ENCODE data around the gene HIRA.
A peak's percentile ranks its signal among the peaks of the same experiment; 100 is the strongest.
"Not testable (repeated sequence)": the region's sequence is repeated elsewhere in the genome, so short reads cannot be mapped to it uniquely, and the experiment has no call there.

Gene HIRA

GRCh38 chr22:19325296-19325948, 106.1 kb downstream of the HIRA start:
- Histone ChIP-seq H3K27ac (ENCODE audit: low read depth, low read length) (peak overlapping the region; percentile 53; the same call in 1 of the 2 replicates), H2AFZ (ENCODE audit: low read length, unreplicated experiment) (no peak overlapping the region), H3K4me1 (ENCODE audit: control insufficient read depth, insufficient read depth, low read length, unreplicated experiment) (peaks cover 7% of the 10 kb centered on the region), H3K36me3 (ENCODE audit: insufficient read depth, low read length) (peaks cover 6% of the 10 kb centered on the region; the same call in 1 of the 2 replicates), H3K79me2 (ENCODE audit: control insufficient read depth, insufficient read depth, low read length, unreplicated experiment) (no peaks in the 10 kb centered on the region), H3K4me3 (ENCODE audit: low read depth, low read length) (no peak overlapping the region), H3K27me3 (ENCODE audit: insufficient read depth, low read length) (no peaks in the 10 kb centered on the region)

GRCh38 chr22:19323420-19323819, 108.1 kb downstream of the HIRA start:
- not testable (repeated sequence) for H3K4me1 ChIP-seq (ENCODE audit: control insufficient read depth, insufficient read depth, low read length, unreplicated experiment); H3K4me3 ChIP-seq (ENCODE audit: low read depth, low read length); H2AFZ ChIP-seq (ENCODE audit: low read length, unreplicated experiment); H3K79me2 ChIP-seq (ENCODE audit: control insufficient read depth, insufficient read depth, low read length, unreplicated experiment); H3K36me3 ChIP-seq (ENCODE audit: insufficient read depth, low read length); H3K27ac ChIP-seq (ENCODE audit: low read depth, low read length); H3K27me3 ChIP-seq (ENCODE audit: insufficient read depth, low read length)

- H3K4me1 ChIP-seq (ENCODE audit: control insufficient read depth, insufficient read depth, low read length, unreplicated experiment), result peaks cover 7% of the 10 kb centered on the region
- no peaks in the 10 kb centered on the region for H3K27me3 ChIP-seq (ENCODE audit: insufficient read depth, low read length)
- H3K36me3 ChIP-seq (ENCODE audit: insufficient read depth, low read length), result no peaks in the 10 kb centered on the region
- H3K4me3 ChIP-seq (ENCODE audit: low read depth, low read length), result no peak overlapping the region
- H3K79me2 ChIP-seq (ENCODE audit: control insufficient read depth, insufficient read depth, low read length, unreplicated experiment), result no peaks in the 10 kb centered on the region
- H3K27ac ChIP-seq (ENCODE audit: low read depth, low read length), result no peak overlapping the region
- H2AFZ ChIP-seq (ENCODE audit: low read length, unreplicated experiment), result no peak overlapping the region
Observed at GRCh38 chr22:19321757-19322156, 109.8 kb downstream of the HIRA start.

- not testable (repeated sequence) for H3K36me3 ChIP-seq (ENCODE audit: insufficient read depth, low read length); H3K27me3 ChIP-seq (ENCODE audit: insufficient read depth, low read length); H2AFZ ChIP-seq (ENCODE audit: low read length, unreplicated experiment); H3K79me2 ChIP-seq (ENCODE audit: control insufficient read depth, insufficient read depth, low read length, unreplicated experiment); H3K4me1 ChIP-seq (ENCODE audit: control insufficient read depth, insufficient read depth, low read length, unreplicated experiment); H3K27ac ChIP-seq (ENCODE audit: low read depth, low read length); H3K4me3 ChIP-seq (ENCODE audit: low read depth, low read length)
Observed at GRCh38 chr22:19320136-19320535, 111.4 kb downstream of the HIRA start.

GRCh38 chr22:19319281-19319680, 112.3 kb downstream of the HIRA start:
- Histone ChIP-seq H3K36me3 (ENCODE audit: insufficient read depth, low read length) (no peaks in the 10 kb centered on the region), H3K4me3 (ENCODE audit: low read depth, low read length) (no peak overlapping the region), H3K27ac (ENCODE audit: low read depth, low read length) (no peak overlapping the region), H2AFZ (ENCODE audit: low read length, unreplicated experiment) (no peak overlapping the region), H3K4me1 (ENCODE audit: control insufficient read depth, insufficient read depth, low read length, unreplicated experiment) (no peaks in the 10 kb centered on the region), H3K79me2 (ENCODE audit: control insufficient read depth, insufficient read depth, low read length, unreplicated experiment) (no peaks in the 10 kb centered on the region), H3K27me3 (ENCODE audit: insufficient read depth, low read length) (no peaks in the 10 kb centered on the region)

- Histone ChIP-seq H3K4me3 (ENCODE audit: low read depth, low read length) (no peak overlapping the region), H3K27ac (ENCODE audit: low read depth, low read length) (no peak overlapping the region), H3K79me2 (ENCODE audit: control insufficient read depth, insufficient read depth, low read length, unreplicated experiment) (no peaks in the 10 kb centered on the region), H2AFZ (ENCODE audit: low read length, unreplicated experiment) (no peak overlapping the region), H3K4me1 (ENCODE audit: control insufficient read depth, insufficient read depth, low read length, unreplicated experiment) (no peaks in the 10 kb centered on the region), H3K36me3 (ENCODE audit: insufficient read depth, low read length) (no peaks in the 10 kb centered on the region), H3K27me3 (ENCODE audit: insufficient read depth, low read length) (no peaks in the 10 kb centered on the region)
Observed at GRCh38 chr22:19317865-19318264, 113.7 kb downstream of the HIRA start.

GRCh38 chr22:19307872-19308271, 123.7 kb downstream of the HIRA start:
- Histone ChIP-seq H3K79me2 (ENCODE audit: control insufficient read depth, insufficient read depth, low read length, unreplicated experiment) (no peaks in the 10 kb centered on the region), H3K27me3 (ENCODE audit: insufficient read depth, low read length) (no peaks in the 10 kb centered on the region), H3K36me3 (ENCODE audit: insufficient read depth, low read length) (no peaks in the 10 kb centered on the region), H3K4me3 (ENCODE audit: low read depth, low read length) (no peak overlapping the region), H3K27ac (ENCODE audit: low read depth, low read length) (no peak overlapping the region), H3K4me1 (ENCODE audit: control insufficient read depth, insufficient read depth, low read length, unreplicated experiment) (no peaks in the 10 kb centered on the region), H2AFZ (ENCODE audit: low read length, unreplicated experiment) (no peak overlapping the region)

GRCh38 chr22:19306535-19306934, 125.0 kb downstream of the HIRA start:
- H3K4me3 ChIP-seq (ENCODE audit: low read depth, low read length); H3K27me3 ChIP-seq (ENCODE audit: insufficient read depth, low read length); H3K27ac ChIP-seq (ENCODE audit: low read depth, low read length); H3K79me2 ChIP-seq (ENCODE audit: control insufficient read depth, insufficient read depth, low read length, unreplicated experiment); H2AFZ ChIP-seq (ENCODE audit: low read length, unreplicated experiment); H3K4me1 ChIP-seq (ENCODE audit: control insufficient read depth, insufficient read depth, low read length, unreplicated experiment); H3K36me3 ChIP-seq (ENCODE audit: insufficient read depth, low read length): not testable (repeated sequence)

- Histone ChIP-seq H3K27me3 (ENCODE audit: insufficient read depth, low read length) (no peaks in the 10 kb centered on the region), H3K4me3 (ENCODE audit: low read depth, low read length) (no peak overlapping the region), H3K36me3 (ENCODE audit: insufficient read depth, low read length) (no peaks in the 10 kb centered on the region), H3K27ac (ENCODE audit: low read depth, low read length) (no peak overlapping the region), H3K79me2 (ENCODE audit: control insufficient read depth, insufficient read depth, low read length, unreplicated experiment) (no peaks in the 10 kb centered on the region), H2AFZ (ENCODE audit: low read length, unreplicated experiment) (no peak overlapping the region), H3K4me1 (ENCODE audit: control insufficient read depth, insufficient read depth, low read length, unreplicated experiment) (no peaks in the 10 kb centered on the region)
Observed at GRCh38 chr22:19304547-19304946, 127.0 kb downstream of the HIRA start.

GRCh38 chr22:19303785-19304184, 127.7 kb downstream of the HIRA start:
- H3K36me3 ChIP-seq (ENCODE audit: insufficient read depth, low read length), result no peaks in the 10 kb centered on the region
- H3K27me3 ChIP-seq (ENCODE audit: insufficient read depth, low read length), result no peaks in the 10 kb centered on the region
- H3K4me1 ChIP-seq (ENCODE audit: control insufficient read depth, insufficient read depth, low read length, unreplicated experiment), result no peaks in the 10 kb centered on the region
- no peak overlapping the region for H2AFZ ChIP-seq (ENCODE audit: low read length, unreplicated experiment)
- no peak overlapping the region for H3K27ac ChIP-seq (ENCODE audit: low read depth, low read length)
- no peak overlapping the region for H3K4me3 ChIP-seq (ENCODE audit: low read depth, low read length)
- no peaks in the 10 kb centered on the region for H3K79me2 ChIP-seq (ENCODE audit: control insufficient read depth, insufficient read depth, low read length, unreplicated experiment)

- no peaks in the 10 kb centered on the region for H3K27me3 ChIP-seq (ENCODE audit: insufficient read depth, low read length)
- H3K4me1 ChIP-seq (ENCODE audit: control insufficient read depth, insufficient read depth, low read length, unreplicated experiment), result no peaks in the 10 kb centered on the region
- no peak overlapping the region for H3K27ac ChIP-seq (ENCODE audit: low read depth, low read length)
- H2AFZ ChIP-seq (ENCODE audit: low read length, unreplicated experiment), result no peak overlapping the region
- H3K36me3 ChIP-seq (ENCODE audit: insufficient read depth, low read length), result no peaks in the 10 kb centered on the region
- no peaks in the 10 kb centered on the region for H3K79me2 ChIP-seq (ENCODE audit: control insufficient read depth, insufficient read depth, low read length, unreplicated experiment)
- H3K4me3 ChIP-seq (ENCODE audit: low read depth, low read length), result no peak overlapping the region
Observed at GRCh38 chr22:19295733-19296132, 135.8 kb downstream of the HIRA start.

Data from ACC112 (cell line).